DMS 273 (cell line): ENCODE results near the gene FRMD4A.

ENCODE experiments used
- DNase-seq: peaks from one replicate; lab custom pipeline; 2025; ENCODE audit not compliant: unreplicated experiment; lab: John Stamatoyannopoulos, UW

Gene FRMD4A

DNA sequence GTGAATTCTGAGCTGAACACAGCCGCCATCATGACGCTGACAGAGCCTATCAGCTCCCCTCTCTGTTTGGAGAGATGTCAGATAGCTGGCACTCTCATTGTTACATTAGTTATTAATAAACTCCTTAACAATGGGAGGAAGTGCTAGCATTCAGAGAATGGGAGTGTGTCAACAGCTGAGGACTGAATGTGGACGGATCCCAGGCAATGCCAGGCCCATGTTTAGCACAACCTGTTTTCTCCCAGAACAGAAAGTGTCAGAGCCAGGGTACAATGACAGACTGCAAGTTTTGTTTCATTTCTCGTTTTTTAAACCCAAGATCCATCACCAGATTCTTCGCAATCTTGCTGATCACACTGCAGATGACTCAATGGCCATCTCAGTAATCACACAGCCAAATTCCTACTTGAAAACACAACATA is 644.4 kb downstream of the FRMD4A start:
- DNase-seq, result no peak

DNA sequence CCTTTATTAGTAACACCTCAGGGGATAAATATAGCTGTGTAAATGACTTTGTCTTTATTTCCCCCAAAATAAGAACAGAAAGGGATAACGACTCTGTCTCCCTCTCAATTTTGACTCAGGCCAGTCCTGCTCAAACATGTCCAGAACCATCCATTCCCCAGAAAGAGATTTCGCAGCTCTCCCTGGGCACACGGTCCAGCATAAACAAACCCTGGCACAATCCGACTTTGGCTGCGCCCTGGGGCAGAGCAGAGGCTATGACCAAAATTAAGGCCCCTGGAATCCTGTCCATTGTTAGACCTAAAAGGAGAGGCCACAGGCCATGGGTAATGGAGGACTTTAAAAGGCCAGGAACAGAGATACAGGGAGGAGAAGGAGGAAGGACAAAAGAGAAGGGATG is 644.8 kb downstream of the FRMD4A start:
- no peak for DNase-seq

DNA sequence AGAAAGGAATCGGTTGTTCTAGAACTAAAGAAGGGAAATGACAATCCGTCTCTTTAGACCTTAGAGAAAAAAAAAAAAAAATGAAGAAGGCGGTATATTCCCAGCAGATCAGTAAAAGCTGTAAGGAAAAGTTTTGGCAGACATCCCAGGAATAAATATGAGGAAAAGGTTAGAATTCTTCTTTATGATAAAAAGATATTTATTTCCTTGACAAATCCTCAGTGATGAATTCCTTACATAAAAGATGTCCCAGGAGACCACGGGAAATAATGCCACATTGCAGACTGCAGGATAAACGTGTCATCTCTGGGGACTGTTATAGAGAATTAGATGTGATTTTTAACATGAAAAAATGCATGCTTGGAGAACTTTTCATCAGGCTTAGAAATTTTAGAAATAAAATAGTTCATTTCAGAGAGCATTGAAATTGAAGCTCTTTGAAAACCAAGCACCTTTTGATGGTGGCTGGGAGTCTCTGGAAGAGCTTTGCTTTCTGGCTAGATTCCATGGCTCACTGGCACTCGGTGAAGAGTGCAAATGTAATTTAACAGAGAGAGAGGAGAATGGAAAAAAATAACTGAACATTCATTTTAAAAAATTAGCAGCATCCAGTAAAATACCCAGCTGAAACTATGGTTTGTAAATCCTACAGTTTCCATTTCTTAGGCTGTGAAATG is 645.8 kb downstream of the FRMD4A start:
- DNase-seq, result no peak

DNA sequence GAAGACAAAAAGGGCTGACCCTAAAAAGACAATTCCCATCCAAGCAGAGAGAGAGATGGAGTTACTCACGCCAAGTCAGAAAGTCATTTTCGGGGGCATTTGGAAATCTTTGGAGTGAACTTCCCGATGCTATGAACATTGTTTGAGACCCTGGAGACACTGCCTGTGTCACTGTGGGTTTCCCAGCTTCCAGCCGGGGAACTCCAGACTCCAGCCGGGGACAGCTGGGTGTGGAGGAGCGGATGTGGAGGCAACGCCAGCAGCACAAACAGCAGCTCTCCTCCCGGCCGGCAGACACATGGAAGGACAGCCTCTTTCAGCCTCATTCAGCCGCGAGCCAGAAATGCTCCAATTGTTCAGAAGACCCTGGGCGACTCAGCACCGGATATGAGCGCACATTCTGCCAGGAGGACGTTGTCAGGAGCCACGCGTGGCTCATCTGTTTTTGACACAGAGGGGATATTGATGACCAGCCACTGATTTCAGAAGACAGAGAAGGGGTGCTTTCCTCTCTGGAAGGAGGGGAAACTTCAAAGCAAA is 646.4 kb downstream of the FRMD4A start:
- DNase-seq, result no peak

DNA sequence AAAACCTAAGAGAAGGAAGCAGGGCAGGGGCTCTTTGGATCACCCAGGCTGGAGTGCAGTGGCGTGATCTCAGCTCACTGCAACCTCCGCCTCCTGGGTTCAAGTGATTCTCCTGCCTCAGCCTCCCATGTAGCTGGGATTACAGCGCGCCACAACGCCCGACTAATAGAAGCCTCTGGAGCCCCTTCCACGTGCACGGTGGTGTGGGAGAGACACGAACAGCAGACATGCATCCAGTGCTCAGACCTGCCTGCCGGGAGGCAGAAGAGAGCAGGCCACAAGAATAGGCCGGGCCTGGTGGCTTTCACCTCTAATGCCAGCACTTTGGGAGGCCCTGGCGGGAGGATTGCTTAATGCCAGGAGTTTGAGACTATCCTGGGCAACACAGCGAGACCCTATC is 647.7 kb downstream of the FRMD4A start:
- DNase-seq, result no peak

DNA sequence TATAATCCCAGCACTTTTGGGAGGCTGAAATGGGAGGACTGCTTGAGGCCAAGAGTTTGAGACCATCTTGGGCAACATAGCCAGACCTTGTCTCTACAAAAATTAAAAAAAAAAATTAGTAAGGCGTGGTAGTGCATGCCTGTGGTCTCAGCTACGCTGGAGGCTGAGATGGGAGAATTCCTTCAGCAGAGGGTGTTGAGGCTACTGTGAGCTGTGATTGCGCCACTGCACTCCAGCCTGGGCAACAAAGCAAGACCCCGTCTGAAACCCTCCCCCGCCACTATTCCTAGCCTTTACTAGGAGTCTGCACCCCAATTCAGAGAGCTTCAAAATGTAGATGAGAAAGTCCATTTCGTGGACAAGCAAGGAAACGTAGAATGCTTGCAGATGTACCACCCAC is 648.8 kb downstream of the FRMD4A start:
- no peak for DNase-seq

DNA sequence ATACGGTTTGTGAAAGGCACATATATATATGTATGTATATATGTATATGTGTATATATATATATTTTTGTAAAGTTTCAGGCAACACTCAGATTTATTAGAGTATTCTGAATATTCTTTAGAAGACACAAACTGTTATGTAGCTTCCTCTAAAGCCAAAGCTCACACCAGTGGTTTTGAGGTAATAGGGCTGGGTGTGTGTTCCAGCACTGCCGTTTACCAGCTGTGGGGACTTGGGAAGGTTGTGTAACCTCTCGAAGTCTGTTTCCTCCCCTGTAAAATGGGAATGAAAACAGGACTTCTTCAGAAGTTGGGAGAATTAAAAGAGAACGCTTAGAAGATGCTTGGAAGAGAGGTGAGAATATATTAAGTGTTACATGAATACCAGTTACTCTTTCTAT is 649.2 kb downstream of the FRMD4A start:
- no peak for DNase-seq

DNA sequence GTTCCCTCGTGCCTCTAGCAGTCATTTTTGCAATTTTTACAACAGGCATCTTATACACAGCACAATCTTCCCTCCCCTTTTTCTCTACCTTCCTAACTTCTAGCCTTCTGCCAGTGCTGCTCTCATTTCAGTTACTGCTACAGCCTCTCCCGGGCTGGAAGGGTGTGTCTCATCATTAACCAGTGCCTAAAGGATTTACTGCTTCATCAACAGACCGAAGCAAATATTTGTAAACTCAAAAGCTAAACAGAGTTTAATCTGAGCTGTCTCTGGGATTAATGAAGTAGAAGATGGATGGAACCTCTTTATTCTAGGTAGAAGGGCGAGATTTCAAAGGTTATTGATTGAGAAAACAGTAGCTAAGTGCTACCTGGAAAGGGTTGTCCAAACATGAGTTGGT is 649.6 kb downstream of the FRMD4A start:
- no peak for DNase-seq

DNA sequence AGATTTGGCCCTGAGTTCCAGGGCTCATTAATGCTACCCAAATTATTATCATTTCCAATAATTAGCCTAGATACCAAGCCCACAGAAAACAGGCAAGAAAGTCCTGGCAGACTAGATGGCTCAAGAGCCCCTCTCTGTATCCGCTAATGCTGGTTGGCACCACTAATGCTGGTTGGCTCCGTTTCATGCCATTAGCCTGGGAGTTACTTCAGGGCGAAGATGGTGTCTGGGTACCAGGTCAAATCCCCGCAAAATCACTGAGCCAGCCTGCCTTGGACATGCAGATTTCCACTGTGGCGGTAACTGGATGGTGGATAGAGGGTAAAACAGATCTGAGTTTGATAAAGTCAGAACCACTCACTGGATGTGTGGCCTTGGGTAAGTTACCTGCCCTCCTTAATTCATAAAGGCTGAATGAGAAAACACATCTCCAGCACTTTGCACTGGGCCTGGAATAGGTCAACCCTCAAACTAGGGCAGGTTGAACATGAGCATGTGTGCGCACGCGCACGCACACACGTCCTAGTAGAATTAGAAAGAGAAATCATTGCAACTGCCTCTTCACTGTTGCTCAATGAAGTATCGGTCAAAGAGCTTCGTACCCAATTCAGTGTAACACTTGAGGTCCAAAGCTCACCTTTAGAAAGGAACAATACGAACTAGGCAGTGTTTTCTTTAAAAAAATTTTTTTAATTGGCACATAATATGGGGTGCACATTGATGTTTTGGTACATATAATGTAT is 652.5 kb downstream of the FRMD4A start:
- no peak for DNase-seq

DNA sequence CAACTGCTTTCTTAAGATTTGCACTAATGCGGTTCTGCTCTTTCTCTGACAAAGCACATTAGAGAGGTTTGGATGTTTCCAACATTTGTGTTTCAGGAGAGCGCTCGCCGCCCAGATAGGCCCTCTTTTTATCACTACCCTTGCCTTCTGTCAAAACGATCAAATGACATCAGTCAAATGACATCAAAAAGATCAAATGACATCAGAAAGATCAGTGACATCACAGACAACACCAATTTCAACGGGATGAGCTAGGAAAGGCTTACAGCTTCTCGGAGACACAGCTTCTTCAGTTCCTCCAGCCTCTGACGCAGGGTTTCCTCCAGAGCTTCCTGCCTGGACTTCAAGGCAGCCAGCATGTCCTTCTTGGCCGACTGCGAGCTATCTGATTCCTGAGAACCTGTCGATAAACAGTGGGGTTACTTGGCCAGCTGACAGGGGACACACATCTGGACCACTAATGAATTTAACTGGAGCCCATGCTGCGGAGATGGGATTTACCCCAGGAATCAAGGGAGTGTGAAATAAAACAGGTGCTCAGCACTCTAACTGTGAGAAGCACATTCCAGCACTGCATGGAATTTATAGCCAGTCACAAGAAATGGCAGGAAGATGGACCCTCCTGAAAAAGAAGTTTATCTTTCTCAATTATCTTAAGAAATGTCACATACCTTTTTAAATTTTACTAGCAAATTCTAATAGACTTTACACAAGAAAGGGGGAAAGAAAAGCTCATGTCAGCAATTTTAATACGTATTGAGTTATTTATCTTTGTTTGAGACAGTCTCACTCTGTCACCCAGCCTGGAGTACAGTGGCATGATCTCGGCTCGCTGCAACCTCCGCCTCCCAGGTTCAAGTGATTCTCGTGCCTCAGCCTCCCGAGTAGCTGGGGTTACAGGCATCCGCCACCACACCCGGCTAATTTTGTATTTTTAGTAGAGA is 655.8 kb downstream of the FRMD4A start:
- DNase-seq, result no peak

DNA sequence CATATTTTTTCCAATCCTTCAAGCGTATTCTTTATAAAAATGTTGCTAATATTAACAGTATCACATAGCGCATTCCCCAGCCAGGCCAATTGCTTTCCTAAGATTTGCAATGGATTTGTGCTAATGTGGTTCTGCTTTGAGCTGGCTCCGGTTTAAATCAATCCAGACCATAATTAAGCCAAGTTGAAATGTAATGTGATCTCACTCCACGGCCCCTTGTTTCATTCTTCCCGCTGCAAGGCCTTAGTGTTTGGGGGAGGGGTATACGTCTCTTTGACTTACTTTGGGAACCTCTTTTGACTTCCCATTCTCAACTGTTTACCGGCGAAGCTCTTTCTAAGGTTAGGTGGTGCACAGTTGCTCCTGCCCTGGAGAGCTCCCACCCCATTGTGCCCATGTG is 657.6 kb downstream of the FRMD4A start:
- DNase-seq, result peak; percentile 37

DNA sequence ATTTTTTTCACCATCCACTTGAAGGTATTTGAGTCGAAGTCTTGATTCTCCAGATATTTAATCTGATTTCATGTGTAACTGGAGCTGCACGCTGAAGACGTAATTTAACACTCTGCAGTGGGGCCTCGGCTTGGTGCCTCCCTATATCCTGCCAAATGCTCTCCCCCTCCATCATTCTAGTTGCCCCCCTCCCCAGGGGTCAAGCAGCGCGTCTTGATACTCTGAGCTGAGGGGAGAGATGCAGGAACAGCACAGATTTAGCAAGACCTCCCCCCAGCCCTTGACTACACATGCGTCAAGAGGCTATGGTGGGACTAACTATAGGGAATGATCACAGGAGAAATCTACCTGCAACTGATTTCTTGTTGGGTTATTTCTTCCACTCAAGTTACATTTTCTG is 658.2 kb downstream of the FRMD4A start:
- DNase-seq, result peak; percentile 21

DNA sequence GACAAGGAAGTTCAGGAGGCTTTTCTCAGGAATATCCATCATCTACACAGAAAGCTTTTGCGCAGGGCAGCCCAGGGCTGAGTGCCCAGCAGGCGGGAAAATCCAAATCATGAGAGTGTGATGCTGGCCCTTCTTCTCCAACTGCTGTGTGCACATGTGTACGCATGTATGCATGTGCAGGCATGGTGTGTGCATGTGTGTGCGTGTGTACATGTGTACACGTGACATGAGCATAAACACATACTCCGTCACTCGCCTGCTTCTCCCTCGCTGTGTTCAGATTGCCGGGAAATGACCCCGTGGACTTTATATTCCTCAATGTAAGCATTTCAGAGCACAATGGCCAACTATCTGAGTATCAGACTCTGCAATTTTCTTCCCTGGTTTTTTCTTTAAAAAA is 658.8 kb downstream of the FRMD4A start:
- no peak for DNase-seq

DNA sequence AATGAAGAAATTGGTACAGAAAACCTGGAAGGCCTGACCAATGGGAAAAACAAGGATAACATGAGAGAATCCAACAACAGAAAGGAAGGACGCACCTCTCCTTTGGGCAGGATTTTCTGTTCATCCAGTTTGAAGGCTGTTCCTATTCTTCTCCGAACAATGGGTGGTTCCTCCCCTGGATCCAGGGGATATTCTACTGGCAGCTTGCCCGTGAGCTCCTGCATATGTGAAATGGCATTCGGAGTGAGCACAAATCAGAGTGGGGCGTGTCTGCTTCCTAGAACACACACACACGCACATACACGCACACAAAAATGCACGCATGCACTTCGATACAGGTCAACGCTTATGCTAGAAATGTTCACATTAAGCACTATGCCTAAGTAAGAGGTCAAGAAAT is 660.4 kb downstream of the FRMD4A start:
- DNase-seq, result no peak

DNA sequence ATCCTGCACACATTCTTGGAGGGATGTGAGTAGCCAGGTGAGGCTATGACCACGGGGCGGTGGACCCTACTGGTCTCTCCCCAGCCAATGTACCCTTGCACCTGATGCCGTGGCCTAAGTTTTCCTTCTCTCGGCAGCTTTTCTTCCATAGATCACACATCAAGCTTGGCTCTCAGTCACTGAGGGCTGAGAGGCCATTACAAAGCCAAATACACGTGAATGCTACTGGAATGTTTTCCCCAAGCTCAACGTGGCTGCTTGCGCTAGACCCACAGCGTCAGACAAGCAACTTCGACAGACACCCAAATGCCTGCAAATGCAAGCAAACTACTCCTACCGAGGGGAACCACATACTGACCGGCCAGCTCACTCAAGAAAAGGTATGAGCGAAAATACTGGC is 660.8 kb downstream of the FRMD4A start:
- no peak for DNase-seq

DNA sequence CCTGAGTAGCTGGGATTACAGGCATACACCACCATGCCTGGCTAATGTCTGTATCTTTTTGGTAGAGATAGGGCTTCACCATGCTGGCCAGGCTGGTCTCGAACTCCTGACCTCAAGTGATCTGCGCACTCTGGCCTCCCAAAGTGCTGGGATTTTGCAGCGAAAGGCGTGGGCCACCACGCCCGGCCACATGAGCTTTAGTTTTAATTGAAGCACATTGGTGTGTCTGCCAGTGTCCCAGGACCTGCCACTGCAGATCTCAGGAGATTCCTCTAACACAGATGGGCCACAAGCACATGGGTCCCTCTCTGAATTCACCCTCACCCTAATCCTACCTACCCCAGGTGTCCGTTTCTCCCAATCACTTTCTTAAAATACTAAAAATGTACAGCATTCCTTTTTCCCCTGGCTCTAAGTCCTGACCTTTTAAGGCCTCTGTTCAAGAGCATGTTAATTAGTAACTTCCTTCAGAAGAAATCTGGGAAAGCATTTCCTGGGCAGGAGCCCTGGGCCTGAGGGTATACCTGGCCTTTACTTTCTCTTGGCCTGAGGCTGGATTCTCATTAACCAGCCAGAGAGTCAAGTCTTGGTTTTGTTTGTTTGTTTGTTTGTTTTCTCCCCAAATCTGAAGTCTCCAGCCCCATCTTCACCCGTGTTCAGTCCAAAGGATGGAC is 661.4 kb downstream of the FRMD4A start:
- no peak for DNase-seq

DNA sequence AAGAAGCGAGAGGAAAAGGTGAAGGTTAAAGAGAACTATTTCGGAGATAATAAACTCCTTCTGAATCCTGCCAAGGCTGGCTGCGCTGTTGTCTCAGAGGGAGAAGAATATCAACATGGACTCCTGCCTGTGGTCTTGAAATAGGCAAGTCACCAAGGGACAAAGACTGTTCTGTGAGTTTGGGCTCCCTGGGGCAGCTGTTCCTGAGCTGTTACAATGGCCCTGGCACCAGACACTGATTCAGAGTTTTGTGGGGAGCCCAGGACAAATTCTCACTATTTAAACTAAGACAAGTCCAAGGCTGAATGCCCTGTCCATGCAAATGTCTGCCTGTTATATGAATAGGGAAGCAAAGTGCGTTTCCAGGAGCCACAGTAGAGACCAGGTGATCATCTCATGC is 662.6 kb downstream of the FRMD4A start:
- no peak for DNase-seq

DNA sequence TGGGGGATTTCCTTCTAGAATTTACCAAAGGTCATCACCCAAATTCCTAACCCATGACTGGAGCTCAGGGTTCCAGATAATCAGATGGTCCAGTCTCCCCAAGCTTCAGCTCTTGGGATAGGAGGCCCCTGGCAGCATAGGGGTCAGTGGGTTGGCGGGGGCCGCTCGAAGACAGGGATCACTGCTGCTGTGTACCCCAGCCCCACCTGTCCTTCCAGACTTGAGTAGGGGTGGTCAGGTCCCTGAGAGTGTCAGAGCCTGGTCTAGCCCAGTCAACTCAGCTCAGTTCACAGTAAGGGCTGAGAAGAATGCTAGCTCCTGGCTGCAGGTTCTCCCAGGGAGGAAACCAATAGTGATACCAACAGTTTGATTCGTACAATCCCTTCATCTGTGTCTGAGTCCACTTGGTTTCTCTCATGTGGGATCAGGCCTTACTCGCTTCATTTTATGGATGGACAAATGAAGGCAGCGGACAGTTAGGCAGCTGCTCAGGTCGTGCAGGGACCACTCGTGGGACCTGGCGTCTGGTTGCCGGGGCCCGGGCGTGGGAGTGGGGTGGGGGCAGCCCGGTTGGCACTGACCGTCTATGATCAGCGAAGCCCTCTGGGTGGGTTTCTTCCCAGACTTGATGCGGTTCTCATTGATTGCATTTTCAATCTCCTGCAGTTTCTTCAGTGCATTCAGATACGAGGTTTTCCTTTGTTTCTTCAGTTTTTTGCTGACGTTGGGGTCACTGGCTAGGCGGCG is 665.0 kb downstream of the FRMD4A start:
- no peak for DNase-seq

DNA sequence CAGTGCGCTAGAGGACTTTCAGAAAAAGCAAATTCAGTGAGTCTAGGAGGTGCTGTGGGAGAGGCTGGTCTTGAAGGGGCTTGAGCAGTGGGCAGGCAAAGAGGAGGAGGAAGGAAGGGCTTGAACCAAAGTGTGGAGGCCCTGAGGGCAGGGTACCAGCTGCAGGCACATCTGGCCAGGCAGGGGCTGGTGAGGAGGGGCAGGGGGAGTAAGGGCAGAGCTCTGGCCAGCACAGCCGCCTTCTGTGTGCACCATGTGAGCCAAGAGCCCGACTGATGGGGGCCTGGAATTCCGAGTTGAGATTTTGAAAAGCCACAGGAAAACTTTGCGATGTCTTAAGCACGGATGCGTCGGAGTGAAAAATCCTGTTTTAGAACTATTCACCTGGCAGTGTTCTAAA is 669.5 kb downstream of the FRMD4A start:
- DNase-seq, result no peak

DNA sequence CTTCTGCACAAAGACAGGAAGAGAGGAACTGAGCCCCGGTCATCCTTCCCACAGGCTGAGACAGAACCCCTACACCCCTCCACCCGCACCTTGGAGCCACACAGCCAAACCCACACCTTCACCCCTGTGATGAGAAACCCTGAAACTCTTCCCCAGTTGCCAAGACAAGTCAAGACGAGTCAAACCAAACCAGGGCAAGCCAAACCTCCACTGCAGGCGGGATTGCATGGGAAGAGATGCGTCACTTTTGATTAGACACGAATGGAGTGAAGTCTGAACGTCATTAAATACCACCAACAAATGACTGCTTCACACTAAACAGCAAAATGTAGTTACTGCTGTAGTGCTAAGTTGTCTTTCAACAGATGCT is 670.2 kb downstream of the FRMD4A start:
- peak; percentile 4 for DNase-seq
